Measurements from ENCODE around the gene TMIGD1.

DNA sequence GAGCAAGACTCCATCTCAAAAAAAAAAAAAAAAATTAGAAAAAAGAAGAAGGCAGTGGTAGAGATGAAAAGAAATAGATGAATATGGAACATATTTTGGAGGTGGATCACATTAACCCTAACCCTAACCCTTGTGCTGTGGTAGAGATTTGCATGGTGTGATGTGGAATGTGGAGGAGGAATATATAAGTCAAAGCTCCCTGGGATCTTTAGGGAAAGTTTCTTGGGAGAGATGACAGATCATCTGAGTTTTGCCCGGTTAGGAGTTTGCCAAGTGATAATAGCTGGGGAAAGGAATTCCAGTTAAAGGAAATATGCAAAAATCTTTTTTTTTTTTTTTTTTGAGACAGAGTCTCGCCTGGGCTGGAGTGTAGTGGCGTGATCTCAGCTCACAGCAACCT is 29.1 kb downstream of the TMIGD1 start:
- TF ChIP-seq, protein P1, sequence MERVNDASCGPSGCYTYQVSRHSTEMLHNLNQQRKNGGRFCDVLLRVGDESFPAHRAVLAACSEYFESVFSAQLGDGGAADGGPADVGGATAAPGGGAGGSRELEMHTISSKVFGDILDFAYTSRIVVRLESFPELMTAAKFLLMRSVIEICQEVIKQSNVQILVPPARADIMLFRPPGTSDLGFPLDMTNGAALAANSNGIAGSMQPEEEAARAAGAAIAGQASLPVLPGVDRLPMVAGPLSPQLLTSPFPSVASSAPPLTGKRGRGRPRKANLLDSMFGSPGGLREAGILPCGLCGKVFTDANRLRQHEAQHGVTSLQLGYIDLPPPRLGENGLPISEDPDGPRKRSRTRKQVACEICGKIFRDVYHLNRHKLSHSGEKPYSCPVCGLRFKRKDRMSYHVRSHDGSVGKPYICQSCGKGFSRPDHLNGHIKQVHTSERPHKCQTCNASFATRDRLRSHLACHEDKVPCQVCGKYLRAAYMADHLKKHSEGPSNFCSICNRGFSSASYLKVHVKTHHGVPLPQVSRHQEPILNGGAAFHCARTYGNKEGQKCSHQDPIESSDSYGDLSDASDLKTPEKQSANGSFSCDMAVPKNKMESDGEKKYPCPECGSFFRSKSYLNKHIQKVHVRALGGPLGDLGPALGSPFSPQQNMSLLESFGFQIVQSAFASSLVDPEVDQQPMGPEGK (CRISPR knock-in tag; IDR thresholded peaks at IDR 0.05; ENCODE audit: borderline replicate concordance): no peak
- TF ChIP-seq ZNF70 (CRISPR knock-in tag; IDR thresholded peaks at IDR 0.05) (no peak), ZFP3 (CRISPR knock-in tag; IDR thresholded peaks at IDR 0.05) (no peak), TOX (CRISPR knock-in tag; IDR thresholded peaks at IDR 0.05; ENCODE audit: borderline replicate concordance) (no peak), ZFP30 (CRISPR knock-in tag; IDR thresholded peaks at IDR 0.05) (no peak), GLIS3 (CRISPR knock-in tag; IDR thresholded peaks at IDR 0.05) (no peak), ARNTL (CRISPR knock-in tag; IDR thresholded peaks at IDR 0.05; ENCODE audit: borderline replicate concordance, low read depth) (no peak), PPARA (CRISPR knock-in tag; IDR thresholded peaks at IDR 0.05; ENCODE audit: borderline replicate concordance) (no peak), BACH2 (CRISPR knock-in tag; IDR thresholded peaks at IDR 0.05; ENCODE audit: borderline replicate concordance) (no peak), RARB (CRISPR knock-in tag; IDR thresholded peaks at IDR 0.05) (no peak), ESRRG (CRISPR knock-in tag; IDR thresholded peaks at IDR 0.05) (no peak)
